Suprapubic skin (tissue), 4 donors: ENCODE data around the gene FTCDNL1.

Experiments used
- CTCF ChIP-seq, 2 donors: fragments of 200-600 bp in 1 of 2; fragments of 450-650 bp in 1 of 2; sonication (generic) in 1 of 2; IDR thresholded peaks; one replicate each; pipeline ENCODE4 v1.5.1; 2016 to 2019; ENCODE audit warnings: antibody characterized with exemption in 2 of 2, mild to moderate bottlenecking in 1 of 2, moderate library complexity in 1 of 2
- EP300 ChIP-seq: sonication (generic); formaldehyde crosslinking; IDR thresholded peaks from one replicate; pipeline ENCODE4 v1.6.1; 2017; ENCODE audit warnings: antibody characterized with exemption
- POLR2A ChIP-seq, 2 donors: fragments of 450-650 bp; IDR thresholded peaks; one replicate each; pipeline ENCODE4 v1.6.1; 2017; ENCODE audit warnings: antibody characterized with exemption in 2 of 2, mild to moderate bottlenecking in 2 of 2, moderate library complexity in 2 of 2
- POLR2AphosphoS5 ChIP-seq, 3 donors: sonication (generic); formaldehyde crosslinking; IDR thresholded peaks; one replicate each; pipeline ENCODE4 v1.6.1; 2017; ENCODE audit warnings: antibody characterized with exemption in 3 of 3

- TF ChIP-seq EP300 (no peak), POLR2AphosphoS5 (IDR thresholded peaks at IDR 0.05) (no peak), CTCF (IDR thresholded peaks at IDR 0.05) (no peak), POLR2A (IDR thresholded peaks at IDR 0.05) (no peak)
These were observed 78.7 kb downstream of the FTCDNL1 start for GRCh38 chr2:199772035-199772976.
